HG03439 (cell line): ENCODE data around the gene ADCY5.

Experiments used
- ATAC-seq: cut with Tn5 transposase; IDR thresholded peaks from one replicate; pipeline ENCODE4 v1.9.1; 2021; ENCODE audit warnings: mild to moderate bottlenecking, moderate library complexity; ENCODE audit not compliant: unreplicated experiment

Gene ADCY5

DNA sequence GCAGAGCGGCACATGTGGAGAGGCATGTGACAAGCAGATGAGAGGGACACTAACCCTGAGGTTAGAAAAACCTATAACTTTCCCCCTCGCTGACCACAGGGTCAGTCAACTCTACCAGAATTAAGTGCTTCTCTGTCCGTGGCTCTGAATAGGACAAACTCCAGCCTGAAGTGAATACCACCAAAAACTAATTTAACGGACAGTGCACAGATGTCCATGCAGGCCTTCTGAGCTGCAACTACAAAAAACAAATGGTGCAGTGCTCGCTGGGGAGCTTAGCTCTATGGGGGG is 59.3 kb downstream of the ADCY5 start:
- ATAC-seq = no peak

DNA sequence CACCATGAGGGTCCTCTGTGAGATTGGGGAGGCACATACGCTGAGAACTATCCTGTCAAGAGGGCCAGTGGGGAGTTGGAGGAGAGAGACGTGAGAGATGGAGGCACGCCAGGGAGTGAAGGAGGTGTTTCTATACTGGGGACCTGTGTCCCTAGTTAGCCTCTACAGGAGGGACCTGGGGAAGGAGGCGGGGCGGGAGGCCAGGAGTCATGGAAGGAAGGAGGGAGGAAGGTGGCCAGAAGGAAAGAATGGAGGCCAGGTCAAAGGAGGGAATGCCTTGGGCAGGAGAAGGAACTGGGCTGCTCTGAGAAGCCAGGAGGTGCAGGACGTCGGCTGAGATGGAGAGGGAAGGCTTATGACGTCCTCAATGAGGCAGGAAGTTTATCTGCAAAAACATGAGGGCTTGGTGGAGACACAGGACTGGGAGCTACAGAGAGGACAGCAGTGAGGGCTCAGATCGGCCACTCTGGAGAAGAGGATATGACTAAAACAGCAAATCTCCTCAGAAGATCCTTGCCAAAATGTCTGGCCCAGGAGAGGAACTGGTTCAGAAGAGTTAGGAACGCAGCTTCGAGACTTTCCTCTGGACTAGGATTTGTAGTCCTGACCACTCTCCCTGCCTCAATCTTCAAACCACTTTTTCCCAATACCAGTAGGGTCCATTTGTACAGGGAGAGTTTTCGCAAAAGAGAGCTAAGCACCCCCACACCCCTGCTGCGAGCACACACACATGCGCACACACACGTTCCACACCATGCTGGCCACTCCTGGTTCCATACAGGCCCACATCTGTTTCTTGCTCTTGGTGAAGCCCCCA is 59.9 kb downstream of the ADCY5 start:
- no peak for ATAC-seq

DNA sequence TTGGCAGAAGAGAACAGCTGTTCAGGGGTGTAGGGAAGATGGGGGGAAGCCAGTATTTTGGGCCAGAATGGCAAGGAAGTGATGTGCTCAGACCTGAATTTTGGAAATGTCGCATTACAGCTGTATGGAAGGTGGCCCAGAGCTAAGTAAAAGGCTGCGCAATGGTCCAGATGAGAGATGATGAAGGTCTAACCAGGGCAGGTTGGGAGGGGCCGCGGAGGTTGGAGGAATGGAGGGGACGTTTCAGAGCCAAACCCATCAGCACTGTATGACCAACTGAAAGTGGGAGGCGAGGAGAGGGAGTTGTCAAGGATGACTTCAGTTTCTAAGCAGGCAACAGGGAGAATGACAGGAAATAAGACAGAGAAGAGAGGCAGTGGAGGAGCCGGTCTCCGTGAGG is 60.8 kb downstream of the ADCY5 start:
- ATAC-seq = no peak

DNA sequence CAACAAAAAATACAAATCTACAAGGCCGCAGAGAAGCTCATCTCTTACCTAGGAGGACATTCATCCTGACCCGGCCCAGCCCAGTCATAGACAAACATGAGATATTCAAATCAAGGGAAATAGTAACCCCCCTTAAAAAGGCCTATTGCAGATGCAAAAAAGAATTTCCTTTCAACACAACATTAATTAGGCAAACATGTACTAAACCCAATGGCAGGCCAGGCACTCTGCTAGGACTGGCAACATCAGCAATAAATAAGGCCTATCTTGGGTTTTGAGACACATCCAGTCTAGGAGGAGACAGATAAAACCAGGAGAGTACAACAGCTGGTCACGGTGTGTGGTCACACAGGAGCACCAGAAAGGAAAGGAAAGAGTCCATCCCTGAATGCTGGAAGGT is 61.4 kb downstream of the ADCY5 start:
- ATAC-seq = no peak

DNA sequence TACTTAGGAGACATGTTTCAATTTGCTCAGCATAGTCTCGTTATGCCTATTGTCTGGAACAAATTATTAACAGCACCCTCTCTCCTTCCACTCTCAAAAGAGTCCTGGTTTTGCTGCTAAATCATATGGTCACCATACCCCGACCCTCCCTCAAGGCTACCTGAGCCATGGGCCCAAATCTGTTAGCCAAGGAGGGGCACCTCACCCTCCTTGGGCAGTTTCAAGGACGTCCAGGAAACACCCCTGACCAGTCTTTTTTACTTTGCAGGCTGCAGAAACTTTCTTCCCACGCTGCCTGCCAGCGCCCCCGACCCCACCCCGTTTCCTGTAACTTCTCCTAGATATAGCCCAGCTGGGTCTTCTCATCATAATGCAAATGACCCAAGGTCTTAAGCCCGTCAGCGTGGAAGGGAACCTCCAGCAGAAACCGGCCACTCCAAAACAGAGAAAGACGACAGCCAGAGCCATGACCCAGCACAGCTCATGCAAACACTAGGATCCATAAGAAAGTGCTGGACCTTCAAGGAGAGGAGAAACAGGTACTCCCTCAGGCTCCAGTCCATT is 62.3 kb downstream of the ADCY5 start:
- no peak for ATAC-seq

DNA sequence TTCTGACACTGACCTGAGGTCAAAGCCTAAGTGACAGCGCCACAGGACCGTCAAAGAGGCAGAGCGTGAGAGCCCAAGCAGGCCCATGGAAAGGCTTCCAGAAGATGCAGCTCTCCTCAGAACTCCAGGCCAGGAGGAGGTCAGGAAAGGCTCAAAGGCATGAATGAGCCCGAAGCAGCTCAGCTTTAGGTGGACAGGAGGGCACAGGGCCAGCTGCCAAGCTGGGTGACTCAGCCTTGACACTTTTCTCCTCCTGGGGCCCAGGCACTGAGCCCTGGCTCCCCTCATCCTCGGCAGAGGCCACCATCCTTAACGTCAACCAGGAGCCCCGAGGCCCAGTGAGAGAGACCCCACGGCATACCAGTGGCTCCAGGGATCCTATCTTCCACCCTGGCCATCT is 62.9 kb downstream of the ADCY5 start:
- ATAC-seq = no peak

DNA sequence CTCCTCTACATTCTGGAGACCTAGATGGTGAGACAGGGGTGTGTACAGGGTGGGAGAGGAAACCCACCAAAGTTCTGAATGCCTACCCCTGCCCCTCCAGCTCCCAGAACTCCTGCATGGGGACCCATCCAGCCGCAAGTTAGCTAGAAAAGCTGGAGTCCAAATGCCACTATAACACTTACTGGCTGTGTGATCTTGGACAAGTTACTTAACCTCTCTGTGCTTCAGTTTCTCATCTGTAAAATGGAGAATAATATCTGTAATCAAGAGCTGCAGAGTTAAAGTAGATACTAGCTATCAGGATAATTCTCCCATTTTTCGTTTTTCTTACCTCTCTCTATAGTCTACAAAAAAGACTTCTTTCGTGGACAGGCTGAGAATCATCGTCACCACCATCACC is 63.4 kb downstream of the ADCY5 start:
- no peak for ATAC-seq

DNA sequence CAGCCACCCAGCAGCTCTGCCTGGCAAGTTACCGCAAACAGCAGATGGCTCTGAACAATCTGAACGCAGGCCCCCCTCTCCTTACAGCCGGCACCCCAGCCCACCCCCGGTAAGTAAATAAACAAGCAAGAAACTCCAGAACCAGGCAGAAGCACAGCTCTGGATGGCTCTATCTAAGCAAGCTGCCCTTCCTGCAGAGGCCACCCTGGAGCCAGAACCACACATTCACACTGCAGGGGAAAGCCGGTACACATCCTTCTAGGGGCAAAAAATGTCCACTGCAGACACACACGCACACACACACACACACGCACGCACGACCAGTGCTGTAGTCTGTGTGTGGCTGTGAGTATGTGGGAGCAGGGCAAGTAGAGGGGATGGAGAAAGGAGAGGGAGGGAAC is 63.9 kb downstream of the ADCY5 start:
- no peak for ATAC-seq

DNA sequence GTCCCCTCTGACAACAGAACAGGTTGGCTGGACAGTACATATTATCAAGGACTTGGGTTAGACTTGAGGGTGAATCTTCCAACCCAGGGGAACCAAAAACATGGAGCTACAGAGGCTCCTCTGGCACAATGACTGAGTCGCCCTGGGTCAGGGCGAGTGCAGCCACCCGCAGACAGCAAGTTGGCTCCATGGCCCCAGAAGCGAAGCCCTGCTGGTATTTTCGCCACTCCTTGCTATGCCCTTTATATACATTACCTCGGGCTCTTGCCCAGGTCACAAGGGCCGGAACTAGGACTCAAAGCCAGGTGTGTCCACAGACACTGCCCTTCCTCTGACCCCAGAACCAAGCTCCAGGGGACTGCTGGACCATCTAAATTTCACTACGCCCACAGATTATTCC is 64.6 kb downstream of the ADCY5 start:
- no peak for ATAC-seq

DNA sequence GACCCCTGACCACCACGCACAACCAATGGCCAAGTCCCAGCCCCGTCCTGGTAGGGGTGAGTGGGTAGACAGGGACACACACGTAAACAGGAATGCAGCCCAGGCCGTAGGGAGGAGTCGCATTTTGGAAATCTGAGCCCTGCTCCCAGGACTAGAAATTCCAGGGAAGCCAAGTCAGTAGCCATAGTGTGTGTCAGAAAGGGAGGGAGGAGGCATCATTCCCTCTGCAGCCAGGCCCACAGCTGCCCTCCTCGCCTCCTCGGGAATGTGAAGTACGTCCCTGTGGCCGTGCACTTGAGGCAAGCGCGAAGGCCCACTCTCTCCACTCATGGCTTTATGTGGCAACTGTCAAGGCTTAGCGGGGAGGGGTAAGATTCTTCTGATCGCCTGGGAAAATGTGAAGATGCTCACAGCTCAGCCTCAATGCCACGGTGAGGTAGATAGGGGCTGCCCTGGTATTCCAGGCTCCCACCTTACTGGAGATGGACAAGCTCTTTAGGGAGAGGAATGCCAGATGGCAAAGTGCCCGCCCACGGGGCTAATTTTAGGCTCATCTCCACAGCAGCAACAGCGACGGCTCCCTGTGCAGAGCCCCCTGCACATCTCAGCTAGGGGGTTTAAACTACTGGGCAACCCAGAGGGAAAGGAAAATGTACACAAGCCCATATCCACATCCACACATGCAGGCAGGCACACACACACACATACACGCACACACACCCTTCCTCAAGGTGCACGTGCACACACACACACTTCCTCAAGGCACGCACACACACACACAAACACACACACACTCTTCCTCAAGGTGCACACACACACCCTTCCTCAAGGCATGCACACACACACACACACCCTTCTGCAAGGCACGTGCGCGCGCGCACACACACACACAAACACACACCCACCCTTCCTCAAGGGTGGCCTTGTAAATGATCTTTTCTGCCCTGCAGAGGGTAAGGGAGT is 65.5 kb downstream of the ADCY5 start:
- no peak for ATAC-seq

DNA sequence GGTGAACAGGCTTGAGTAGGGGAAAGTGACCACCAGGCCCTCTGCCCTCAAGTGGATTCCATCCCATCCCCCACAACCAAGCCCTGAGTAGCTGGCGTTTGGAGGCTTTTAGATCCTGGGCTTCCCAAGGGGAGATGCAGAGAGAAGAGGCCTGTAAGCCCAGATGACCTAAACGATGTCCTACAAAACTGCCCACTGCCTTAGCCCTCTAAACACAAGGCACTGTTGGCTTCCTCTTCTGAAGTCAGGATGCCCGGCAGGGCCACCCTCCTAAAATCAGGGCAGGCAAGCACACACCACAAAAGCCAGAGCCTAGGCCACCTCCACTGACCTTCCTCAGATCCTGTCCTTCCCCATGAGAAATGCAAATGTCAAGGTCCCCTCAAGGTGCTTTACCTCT is 68.6 kb downstream of the ADCY5 start:
- no peak for ATAC-seq

DNA sequence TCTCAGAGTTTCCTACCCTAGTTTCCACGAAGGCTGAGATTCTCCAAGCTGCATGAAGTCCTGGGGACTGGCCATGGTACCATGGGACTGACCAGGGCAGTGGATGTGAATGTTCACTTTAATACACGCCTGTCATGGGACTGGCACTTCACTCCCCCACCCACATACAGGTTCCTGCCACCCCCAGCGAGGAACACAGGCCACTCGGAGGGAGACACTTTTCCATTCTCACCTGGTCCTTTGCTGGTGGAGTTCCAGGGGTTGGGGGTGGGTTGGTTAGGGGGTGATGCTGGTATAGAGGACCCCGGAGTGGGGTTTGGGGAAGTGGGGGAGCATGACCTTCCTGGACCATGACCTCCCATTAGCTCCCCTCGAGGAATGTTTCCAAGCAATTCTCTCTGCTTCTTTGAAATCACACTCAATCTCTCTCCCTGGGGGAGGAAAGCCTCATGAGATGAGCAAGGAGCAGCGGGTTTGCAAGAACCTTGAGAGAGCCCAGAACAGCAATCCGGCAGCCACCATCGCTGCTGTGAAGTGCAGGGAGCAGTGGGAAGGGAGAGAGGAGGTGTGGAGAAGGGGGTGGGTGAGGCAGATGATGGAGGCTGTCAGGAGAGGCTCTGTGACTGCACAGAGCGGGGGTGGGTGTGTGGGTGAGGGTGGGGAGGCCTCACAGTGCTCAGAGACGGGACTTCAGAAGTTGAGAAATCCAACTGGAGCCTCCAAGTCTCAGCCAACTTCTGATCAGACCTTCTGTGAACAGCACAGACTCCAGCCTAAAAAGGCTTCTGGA is 69.7 kb downstream of the ADCY5 start:
- no peak for ATAC-seq

DNA sequence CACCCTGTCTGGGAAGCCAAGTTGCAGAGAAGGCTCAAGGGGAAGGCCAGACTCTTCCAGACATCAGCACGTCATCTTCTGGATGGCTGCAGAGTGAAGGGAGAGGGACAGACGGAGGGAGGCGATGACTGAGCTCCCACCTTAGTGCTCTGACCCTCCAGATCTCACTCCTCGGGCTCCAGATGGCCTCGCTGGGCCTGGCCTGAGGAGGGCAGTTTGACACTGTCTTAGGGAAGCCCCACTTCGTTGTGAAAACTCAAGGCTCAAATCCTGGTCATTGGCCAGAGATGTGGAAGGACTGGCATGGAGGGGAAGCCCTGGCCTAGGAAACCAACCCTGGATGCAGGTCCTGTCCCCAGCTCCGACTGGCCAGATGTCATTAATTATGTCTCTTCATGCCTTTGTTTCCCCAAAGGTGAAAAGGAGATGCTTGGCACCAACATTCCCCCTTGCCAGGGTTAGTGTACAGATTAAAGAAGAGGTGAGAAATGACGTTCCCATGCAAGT is 70.4 kb downstream of the ADCY5 start:
- ATAC-seq = no peak

DNA sequence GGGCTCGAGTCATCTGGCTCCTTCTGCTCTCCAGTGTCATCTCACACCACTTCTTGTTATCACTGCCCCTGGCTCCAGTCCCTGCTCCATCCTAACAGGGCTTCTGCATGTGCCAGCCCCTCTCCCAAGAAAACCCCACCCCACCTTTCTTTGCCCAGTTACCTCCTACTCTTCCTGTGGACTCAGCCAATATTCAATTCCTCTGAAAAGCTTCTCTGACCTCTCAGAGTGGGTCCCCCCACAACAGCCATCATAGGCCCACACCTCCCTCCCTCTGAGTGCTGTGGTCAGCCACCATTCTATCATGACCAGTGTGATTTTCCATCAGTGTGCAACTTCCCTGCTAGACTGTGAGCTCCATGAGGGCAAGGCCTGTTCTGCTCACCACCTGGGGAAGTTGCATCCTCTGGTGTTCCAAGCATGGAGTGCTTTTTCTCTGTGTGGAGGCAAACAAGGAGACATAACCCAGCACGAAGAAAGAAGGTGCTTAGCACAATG is 71.6 kb downstream of the ADCY5 start:
- ATAC-seq = no peak

DNA sequence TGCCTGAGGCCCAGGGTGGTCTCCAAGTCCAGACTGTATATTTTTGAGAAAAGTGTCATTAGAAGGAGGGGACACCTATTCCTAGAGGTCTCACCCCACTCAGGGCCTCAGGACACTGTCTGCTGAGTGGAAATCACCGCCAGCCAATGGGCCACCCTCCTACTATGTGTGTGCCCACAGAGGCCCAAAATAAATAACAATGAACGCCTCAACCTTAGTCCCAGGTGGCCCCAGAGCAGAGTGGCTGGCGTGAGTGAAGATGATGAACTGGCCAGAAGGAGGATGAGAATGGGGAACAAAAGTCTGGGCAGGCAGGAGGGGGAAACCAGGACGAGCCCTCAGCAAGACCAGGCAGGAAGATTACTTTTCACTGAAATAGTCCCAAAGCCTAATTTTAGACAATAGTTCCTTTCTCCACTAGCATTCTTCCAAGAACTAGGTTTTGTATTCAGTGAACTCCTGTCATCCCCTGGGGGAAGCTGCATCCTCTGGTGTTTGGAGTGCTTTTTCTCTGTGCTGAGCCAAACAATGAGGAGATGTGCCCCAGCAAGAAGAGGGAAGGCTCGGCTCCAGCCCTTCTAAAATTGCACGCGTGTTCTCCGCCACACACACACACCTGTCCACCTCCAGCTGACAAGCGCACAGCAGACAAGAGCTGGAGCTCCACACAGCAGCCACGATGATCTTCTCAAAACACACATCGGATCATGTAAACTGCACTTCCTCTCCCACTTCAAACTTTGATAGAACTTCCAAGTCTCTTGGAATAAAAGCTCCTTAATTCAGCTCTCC is 72.2 kb downstream of the ADCY5 start:
- no peak for ATAC-seq

DNA sequence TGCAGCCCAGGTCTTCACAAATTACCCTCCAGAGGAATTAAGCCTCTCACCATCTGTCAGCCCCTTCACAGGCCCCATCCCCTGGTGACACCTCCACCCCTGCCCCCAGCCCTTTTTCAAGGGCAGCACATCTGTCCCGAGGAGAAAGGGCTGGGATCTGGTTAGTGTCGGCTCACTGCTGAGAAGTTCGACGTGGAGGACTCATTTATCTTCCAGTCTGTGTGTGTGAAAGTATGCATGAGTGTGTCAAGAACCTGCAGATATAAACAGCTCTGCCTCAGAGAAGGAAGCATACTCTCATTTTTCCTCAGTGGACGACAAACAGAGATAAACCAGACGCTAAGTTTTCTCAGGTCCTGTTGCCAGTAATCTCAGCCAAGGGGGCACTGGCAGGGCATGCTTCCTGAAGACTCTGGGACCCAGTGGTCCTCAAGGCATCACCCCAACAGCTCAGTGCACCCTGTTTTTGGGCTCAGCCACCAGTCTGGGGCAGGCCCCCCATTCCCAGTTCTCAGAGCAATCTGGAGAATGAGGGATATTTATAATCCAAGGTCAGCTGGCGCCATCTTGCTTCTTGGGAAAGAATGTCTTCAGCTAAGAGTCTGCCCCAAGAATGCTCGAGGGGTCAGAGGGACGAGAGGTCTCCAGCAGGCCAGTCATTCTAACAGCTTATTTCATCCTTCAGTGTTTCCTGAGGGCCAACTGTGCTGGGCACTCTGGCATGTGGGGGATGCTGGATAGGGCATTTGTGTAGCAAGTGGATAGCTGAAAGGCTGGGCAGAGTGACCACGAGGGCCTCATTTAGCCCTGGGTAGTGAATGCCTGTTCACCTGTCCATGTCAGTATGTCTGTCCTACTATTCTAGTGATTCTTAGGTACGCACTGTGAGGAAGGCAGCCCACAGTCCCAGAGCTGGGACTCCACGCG is 73.6 kb downstream of the ADCY5 start:
- ATAC-seq = no peak

DNA sequence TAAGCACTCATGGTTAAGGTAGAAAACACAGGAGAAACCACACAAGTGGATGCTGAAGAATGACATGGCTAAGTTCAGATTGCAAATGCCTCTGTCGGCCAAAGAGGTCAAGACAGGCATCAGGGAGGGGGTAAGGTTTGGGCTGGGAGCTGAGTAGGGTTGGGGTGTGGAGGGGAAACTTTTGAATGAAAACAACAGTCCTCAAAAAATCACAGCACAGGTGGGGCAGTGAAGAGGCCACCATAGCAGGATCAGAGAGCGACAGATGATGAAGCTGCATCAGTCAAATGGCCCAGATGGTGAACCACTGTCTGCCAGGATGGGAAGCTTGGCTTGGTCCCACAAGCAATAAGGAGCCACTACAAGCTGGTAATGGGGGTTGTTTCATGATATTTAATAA is 74.9 kb downstream of the ADCY5 start:
- no peak for ATAC-seq

DNA sequence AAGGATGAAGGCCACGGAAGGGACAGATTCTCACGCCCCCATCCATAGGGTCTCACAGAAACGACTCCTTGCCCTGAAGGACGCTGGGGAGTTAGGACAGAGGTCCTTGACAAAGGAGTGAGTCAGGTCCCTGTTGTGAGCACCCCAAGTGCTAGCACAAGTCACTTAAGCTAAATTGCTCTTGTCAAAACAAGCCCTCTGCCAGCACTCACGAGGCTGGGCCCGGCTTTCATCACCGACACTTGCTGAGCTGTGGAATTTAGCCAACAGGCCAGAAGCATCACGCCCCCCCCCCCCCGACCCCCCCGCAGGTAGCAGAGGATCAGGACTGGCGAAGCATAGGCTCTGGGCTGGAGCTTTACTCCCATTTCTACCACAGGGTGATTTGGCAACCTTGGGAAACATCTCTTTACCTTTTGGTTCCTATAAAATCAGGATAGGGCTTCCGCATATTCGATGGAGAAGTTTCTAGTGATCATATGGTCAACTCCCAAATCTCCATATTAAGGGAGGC is 75.4 kb downstream of the ADCY5 start:
- ATAC-seq = no peak
